ENCODE data around the gene YBX1.
"Not testable (repeated sequence)": the region's sequence is repeated elsewhere in the genome, so short reads cannot be mapped to it uniquely, and the experiment has no call there.

The YBX1 gene

DNA sequence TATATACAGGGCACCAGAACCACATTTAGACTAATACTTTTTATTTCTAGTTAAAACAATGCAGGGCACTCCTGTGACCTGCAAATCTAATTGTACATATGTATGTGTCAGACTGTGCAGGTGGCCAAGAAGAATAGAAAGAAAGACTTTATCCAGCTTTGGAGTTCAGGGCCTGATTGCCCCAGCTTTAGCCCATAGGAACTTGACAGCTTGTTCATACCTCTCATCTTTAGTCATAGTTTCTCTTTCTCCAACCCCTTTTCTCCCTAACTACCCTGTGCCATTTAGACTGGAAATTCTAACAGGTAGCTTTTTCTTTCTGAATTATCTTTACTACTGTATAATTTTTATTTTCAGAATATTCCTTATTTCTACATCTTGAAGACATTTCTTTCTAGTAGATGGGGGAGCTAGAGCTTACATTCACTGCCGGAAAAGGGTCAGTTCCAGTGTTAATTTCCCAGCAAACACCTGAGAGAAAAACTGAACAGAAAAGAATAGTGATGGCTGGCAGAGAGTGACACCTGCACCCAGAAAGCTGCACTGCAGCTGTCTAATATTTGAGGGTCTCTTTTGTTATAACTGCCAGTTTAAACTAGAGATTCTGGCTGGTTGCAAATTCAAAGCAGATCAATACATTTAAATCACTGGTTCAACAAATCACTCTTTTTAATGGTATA, 8.4 kb downstream of the YBX1 start:
- no peak for DNase-seq

DNA sequence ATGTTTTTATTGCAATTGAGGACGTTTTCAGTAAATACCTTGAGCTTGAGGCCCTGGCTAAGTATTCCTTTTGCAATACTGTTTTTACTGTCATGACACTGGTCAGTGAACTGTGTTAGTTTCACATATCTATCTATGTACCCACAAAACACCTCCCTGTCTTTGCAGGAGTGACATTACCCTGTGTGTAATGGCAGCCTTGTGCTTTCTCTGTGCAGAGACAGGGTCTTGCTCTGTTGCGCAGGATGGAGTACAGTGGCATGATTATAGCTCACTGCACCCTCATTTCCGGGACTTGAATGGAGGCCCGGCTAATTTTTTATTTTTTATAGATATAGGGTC, 8.9 kb downstream of the YBX1 start:
- DNase-seq: no peak

DNA sequence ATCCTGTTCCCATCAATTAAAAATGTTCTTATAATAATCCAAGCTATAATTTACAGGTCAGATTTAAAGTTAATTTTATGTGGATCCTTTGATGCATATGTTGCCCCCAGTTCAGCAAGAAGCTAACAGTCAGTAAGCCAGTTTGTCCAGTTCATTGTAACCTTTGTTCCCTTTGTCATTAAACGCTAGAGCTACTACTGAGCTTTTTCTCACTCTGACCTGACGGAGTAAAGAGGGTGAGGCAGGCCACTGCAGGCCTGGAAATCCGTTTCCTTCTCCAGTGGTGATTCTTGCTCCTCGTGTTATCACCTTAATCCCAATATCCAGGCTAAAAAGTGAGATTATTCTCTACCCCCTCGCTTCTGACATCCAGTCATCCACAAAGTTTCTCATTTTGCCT, 10.2 kb downstream of the YBX1 start:
- DNase-seq: no peak

DNA sequence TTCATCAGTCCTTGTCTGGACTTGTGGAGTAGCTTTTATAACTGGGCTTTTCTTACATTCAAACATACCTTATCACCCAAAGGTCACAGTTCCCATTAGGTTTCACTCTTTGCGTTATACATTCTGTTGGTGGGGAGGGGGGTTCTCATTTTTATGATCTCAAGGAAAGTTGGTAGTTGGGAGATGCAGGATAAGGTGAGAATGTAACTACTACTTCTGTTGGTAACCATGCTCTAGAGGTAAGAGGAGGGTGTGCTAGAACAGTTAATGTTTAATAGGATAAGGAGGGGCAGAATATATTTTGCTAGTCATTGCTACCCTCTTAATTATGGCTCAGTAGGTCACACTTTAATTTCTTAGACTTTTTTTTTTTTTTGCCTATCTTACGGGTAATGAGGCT, 10.7 kb downstream of the YBX1 start:
- no peak for DNase-seq

DNA sequence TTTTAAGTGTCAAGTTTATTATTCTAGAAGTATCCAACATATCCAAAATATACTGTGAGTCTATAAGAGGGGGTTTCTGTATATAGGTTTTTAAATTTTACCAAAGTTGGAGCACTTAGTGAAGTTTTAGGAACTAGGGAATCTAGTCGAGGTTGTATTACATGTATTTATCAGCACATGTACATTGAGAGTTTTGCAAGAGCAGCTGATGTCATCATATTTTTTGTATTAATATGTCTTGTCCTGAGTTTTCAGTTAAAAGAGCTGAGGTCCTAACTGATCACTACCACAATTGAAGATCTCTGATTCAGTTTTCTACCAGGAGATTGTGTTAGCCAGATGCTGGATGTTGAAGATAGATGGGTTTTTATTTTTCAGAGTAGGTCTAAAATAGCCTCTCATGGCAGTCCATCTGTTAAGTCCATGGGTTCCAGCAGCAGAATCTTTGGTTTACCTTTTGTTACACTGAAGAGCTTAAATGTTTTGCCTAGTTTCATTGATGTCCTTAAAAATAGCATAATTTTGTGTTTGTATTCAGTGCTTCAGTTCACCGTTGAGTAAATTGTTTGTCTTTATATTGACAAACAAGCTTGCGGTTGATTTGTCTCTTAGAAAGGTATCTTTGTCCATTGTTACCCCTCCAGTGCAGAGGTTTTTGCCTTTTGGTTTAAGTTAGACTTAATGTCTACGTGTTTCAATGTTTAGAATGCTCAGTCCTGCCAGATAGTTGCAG, 16.0 kb downstream of the YBX1 start:
- DNase-seq: no peak

DNA sequence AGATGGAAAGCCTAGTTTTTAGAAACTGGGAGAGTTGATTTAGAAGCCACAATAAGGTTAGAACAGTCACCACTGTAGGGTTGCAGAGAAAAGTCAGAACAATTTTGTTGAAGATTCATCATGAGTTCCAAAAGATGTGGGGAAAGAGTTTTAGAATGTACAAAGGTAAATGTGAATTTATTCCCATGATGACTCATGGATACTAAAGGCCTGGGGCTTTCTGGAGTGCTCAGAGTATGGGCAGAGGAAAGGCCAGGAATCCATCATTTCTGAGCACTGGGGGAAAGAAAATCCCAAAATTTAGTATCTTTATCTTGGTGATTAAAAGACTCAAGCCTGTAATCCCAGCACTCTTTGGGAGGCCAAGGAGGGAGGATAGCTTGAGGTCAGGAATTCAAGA, 17.8 kb downstream of the YBX1 start:
- no peak for DNase-seq

DNA sequence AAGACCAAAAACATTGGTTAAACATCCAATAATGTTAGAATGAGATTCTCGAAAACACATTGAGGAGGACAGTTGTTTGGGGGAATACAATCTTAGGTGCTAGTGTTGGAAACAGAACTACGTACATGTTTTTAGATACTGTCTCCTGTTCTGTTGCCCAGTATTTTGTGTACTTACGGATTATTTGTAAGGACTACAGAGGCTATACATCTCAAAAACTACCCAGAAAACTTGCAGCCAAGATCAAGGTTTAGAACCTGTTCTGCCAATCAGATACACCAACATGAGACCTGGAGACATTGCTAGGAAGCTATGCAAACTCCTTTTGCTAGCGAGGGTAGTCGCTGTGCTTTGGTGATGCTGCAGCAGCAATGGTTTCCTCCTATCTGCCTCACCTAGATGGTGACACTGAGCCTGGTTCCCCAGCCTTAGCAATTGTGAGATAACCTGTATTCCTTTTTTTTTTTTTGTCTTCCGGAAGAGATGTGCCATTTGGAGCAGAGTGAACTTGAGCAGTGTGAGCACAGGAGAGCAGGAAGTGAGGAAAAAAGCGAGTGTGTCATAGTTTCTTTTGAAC, 21.8 kb downstream of the YBX1 start:
- no peak for DNase-seq

DNA sequence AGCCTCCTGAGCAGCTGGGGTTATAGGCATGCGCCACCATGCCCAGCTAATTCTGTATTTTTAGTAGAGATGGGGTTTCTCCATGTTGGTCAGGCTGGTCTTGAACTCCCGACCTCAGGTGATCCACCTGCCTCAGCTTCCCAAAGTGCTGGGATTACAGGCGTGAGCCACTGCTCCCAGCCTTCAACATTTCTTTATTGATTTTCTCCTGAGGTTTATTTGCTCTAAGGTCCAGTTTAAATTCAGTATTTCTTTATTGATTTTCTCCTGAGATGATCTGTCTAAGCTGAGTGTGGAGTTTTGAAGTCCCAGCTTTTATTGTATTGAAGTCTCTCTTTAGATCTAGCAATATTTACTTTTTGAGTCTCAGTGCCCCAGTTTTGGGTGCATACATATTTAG, 30.6 kb downstream of the YBX1 start:
- DNase-seq: not testable (repeated sequence)

DNA sequence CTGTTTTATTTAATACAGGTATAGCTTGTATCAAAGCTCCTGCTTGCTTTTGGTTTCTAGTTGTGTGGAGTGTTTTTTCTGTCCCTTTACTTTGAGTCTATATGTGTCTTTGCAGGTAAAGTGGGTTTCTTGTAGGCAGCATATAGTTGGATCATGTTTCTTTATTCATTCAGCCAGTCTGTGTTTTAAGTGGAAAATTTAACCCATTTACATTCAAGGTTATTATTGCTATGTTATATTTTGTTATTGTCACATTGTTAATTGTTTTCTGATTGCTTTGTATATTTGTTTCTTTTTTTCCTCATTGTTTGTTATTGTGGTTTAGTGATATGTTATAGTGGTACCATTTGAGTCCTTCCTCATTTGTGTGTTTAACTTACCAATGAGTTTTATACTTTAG, 31.1 kb downstream of the YBX1 start:
- DNase-seq: no peak

DNA sequence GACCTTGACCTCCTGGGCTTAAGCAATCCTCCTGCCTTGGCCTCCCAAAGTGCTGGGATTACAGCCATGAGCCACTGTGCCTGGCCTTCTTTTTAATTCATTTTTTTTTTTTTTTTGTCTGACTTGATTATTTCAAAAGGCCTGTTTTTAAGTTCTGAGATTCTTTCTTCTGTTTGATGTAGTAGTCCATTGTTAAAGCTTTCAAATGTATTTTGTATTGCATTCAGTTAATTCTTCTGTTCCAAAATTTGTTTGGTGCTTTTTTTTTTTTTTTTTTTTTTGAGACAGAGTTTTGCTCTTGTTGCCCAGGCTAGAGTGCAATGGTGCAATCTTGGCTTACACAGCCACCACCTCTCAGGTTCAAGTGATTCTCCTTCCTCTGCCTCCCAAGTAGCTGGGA, 32.2 kb downstream of the YBX1 start:
- not testable (repeated sequence) for DNase-seq

DNA sequence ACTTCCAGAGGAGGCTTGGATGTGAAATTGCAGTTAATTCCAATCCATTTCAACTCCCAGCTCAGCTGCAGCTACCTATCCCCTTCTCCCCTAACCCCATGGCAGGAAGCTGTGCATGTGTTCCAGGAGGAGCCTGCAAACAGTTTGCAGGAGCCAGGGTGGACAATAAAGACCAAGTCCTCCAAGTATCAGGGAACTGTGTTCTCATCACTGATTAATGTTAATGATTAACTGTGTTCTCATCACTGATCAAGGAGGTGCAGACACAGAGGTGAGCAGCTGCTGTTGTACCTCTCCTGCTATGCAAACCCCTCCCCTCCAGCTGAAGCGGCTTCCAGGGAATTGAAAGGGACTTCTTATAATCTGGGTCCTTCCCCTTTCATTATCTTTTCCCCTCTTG, 38.6 kb downstream of the YBX1 start:
- DNase-seq: no peak

DNA sequence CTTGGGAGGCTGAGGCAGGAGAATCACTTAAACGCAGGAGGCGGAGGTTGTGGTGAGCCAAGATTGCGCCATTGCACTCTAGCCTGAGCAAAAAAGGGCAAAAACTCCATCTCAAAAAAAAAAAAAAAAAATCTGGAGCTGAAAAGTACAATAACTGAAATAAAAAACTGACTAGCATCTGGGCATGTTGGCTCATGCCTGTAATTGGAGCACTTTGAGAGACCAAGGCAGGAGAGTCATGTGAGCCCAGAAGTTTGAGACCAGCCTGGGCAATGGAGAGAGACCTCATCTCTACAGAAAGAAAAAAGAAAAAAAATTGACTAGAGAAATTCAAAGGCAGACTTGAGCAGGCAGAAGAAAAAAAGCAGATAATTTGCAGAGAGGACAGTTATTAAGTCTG, 39.7 kb downstream of the YBX1 start:
- DNase-seq: no peak

DNA sequence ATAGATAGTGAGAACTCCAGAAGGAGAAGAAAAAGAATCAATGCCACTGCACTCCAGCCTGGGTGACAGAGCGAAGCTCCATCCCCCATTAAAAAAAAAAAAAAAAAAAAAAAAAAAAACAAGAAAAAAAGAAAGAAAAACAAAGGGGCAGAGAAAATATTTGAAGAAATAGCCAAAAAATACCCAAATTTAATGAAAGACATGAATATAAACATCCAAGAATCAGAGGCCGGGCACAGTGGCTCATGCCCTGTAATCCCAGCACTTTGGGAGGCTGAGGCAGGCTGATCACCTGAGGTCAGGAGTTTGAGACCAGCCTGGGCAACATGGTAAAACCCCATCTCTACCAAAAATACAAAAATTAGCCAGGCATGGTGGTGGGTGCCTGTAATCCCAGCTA, 40.2 kb downstream of the YBX1 start:
- DNase-seq: not testable (repeated sequence)

DNA sequence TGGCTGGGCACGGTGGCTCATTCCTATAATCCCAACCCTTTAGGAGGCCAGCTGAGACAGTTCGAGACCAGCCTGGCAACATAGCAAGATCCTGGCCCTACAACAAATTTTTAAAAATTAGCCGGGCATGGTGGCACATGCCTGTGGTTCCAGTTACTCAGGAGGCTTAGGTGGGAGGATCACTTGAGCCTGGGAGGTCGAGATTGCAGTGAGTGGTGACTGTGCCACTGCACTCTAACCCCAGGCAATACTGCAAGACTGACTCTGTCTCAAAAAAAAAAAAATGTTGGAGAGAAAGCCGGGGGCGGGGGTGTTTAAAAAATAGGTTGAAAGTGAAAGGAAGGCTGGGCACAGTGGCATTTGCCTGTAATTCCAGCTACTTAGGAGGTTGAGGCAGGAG, 41.3 kb downstream of the YBX1 start:
- no peak for DNase-seq

DNA sequence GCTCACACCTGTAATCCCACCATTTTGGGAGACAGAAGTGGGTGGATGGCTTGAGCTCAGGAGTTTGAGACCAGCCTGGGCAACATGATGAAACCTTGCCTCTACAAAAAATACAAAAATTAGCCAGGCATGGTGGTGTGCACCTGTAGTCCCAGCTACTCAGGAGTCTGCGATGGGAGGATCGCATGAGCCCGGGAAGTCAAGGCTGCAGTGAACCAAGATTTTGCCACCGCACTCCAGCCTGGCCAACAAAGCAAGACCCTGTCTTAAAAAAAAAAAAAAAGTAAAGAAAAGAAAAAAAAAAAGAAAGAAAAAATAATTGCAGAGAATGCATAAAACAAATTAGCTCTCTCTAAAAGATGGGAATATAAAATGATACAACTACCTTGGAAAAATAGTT, 43.6 kb downstream of the YBX1 start:
- not testable (repeated sequence) for DNase-seq

DNA sequence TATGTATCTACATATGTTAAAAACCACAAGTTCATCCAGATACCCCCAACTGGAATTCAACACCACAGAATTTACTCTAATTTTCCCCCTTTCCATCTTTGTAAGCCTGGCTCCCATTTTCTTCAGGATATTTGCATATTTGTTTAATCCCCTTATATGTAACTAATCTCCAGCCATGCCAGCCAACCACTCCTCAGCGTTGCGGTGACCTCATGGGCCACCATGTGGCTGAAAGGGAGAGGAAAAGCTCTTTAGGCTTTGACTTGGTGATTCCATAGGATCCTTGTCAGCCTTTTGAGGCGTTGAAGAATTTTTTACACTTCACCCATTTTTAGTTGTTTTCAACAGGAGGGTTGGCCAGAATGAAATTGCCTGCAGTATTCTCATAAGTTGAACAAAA, 47.8 kb downstream of the YBX1 start:
- no peak for DNase-seq

DNA sequence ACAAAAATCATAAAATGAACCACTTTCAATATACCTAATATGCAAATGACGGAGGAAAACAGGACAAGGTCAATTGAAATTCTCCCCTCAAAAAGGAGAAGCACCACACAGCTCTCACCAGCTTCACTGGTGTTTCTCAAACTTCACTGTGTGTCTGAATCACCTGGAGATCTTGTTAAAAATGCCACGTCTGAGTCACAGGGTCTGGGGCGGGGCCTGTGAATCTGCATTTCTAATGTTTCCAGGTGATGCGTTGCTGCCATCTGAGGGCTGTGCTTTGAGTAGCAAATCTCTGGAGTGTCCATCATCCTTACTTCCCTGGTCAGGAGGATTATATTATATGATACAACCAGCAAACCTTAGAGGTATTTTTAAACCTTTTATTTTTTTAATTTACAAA, 48.8 kb downstream of the YBX1 start:
- no peak for DNase-seq

DNA sequence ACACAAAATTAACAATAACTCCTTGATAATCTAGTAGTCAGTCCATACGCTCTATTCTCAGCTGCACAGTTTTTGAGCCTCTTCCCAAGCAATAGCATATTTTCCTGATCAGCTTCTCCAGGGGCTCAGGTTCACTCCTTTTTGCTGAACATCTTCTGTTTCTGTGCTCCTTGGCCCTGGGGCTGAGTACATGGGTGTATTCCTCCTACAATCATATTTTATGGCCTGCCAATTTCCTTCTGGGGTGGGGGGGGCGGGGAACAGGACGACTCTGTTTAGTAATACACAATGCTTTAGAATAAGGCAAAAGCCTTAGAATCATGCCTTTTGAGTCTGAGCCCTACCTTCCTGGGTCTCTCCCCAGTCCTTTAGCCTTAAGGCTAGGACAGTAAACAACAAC, 49.4 kb downstream of the YBX1 start:
- no peak for DNase-seq

DNA sequence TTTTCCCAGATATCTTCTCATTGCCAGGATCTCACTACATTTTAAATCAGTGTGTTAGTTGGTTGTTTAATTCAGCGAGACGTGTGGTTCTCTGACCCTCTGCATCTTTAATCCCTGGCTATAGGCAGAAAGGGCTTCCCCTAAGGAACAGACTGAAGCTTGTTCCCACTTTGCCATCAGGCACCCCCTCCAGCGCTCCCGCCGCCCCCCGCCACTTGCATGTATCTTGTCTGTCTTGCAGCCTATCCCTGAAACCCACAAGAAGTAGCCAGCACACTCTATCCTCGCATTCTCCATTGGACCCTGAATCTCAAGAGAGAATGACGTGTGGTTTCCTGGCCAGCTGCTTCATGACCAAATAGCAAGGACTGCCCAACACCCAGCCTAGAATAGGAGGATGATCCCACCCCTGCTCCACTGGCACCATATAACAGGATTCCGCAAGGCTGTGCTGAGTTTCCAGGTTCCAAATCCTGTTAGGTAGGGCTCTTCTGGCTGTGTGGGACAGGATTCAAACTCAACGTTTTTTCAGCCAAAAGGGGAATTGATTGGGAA, 50.0 kb downstream of the YBX1 start:
- DNase-seq: no peak

DNA sequence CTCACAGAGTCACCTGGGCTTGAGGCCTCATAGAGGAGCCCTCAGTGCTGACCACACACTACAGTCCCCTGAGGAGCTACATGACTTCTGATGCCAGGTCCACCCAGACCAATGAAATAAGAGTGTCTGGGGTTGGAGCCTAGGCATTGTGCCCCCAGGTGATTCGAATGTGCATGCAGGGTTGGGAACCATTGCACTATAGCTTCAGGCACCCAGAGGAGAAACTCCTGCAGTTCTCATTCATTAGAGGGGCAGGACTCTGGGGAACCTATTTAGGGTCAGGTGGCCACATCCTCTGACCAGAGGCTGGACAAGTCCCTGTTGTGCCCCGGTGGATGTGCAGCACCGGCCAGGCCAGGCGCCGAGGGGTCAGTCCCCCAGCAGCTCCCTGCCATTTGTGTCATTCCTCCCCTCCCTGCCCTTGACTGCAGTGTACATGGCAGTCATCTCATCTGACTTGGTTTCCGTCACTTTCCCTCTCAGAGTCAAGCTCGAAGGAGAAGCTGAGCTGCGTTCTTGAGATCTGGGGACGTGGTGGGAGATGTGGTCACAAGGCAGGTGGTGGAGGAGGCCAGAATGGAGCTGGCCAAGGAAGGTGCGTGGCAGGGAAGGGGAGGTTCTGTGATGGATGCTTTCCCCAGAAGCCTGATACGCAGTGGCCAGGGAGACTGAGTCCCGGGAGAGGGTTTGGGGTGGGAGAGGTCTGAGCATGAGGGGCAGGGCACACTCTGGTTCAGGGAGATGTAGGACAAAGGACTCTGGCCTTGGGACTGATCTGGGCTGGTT, 51.4 kb downstream of the YBX1 start:
- no peak for DNase-seq

DNA sequence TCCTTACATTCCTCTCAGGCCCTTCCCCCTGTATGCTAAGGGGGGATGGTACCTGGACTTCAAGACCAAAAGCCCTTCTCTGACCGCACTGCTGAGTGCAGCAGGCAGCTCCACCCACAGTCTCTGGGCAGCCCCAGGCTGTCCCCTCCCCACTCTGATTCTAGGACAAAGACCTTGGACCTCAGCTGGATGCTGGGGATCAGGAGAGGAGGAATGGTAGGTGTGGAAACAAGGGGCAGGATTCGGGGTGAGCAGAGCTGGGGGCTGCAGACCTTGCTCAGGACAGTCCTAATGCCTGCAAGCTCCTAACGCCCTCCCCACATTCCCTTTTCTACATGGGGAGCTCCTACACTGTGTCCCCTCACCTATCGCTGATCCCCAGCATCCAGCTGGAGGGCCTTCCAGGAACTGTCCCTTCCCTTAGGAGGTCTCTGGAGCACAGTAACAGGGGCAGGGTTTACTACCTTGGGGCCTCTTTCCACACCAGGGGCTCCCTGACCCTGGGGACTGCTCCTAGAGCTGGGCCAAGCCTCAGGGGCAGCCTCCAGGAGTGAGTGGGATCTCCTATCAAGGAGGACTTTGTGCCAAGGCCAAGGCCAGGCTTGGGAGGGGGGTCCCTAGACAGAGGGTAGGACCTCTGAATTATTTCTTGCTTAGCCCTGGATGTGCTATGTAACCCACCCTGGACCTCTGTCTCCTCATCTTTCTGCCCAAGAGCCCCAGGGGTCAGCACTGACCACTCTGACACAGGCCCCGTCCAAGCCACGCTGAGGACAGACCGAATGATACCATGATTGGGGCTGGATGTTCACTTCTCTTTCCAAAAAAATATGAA, 52.2 kb downstream of the YBX1 start:
- DNase-seq: no peak

DNA sequence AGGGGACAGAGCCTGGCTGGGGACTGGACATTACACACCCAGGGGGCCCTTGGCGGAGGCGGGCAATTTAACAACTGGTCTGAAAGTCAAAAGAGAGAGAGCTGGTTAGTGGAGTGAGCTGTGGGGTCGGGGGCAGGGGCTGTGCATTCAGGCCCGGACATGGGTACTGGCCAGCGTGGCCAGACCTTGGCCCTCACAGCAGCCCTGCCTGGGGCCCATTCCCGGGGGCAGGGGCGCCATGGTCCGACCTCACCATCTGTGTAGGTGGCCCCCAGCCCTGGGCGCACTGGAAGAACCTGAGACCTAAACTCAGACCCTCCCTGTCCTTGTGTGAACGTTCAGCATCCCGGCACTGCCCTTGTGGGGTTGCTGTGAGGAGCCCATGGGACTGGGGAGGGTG, 52.8 kb downstream of the YBX1 start:
- no peak for DNase-seq

Measured in NCI-H187 treated with DMSO at 0.1 percent for 48 hours (cell line).